ENCODE data around the gene ANAPC2. TPM values are rescaled to one million over a fixed set of nuclear protein-coding genes. Genes with fewer than 3 reads are reported as not detected.

The ANAPC2 gene, protein sequence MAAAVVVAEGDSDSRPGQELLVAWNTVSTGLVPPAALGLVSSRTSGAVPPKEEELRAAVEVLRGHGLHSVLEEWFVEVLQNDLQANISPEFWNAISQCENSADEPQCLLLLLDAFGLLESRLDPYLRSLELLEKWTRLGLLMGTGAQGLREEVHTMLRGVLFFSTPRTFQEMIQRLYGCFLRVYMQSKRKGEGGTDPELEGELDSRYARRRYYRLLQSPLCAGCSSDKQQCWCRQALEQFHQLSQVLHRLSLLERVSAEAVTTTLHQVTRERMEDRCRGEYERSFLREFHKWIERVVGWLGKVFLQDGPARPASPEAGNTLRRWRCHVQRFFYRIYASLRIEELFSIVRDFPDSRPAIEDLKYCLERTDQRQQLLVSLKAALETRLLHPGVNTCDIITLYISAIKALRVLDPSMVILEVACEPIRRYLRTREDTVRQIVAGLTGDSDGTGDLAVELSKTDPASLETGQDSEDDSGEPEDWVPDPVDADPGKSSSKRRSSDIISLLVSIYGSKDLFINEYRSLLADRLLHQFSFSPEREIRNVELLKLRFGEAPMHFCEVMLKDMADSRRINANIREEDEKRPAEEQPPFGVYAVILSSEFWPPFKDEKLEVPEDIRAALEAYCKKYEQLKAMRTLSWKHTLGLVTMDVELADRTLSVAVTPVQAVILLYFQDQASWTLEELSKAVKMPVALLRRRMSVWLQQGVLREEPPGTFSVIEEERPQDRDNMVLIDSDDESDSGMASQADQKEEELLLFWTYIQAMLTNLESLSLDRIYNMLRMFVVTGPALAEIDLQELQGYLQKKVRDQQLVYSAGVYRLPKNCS
- total RNA-seq = 57.4 and 58.7 TPM in 2 replicates

DNA sequence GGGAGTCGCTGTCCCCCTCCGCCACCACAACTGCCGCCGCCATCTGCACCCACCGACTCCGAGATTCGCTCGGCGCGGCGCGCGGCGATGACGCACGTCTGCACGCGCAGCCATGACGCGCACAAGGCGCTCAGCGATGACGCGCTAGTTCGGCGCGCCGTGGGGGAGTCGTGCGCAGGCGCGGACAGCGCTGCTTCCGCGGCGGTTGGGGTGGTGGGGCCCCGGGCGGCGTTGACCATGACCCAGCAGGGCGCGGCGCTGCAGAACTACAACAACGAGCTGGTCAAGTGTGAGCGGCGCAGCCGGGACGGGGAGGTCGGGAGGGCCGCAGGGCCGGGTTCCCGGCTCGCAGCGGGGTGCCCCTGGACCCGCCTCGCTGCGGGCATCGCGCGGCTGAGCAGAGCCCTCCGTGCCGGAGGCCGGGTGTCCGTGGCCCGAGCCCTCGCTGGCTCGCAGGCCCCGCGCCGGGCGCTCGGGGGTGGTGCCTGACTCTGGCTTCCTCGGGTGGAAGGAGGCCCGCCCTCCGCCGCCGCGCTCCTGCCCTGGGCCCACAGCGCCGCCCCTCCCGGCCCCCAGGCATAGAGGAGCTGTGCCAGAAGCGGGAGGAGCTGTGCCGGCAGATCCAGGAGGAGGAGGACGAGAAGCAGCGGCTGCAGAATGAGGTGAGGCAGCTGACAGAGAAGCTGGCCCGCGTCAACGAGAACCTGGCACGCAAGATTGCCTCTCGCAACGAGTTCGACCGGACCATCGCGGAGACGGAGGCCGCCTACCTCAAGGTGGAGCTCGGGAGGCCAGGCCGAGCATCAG lies at the start of gene ANAPC2, which contains the start of gene SSNA1:
ANAPC2 (minus strand) TSS at position 71 of the 807 bp plus-strand sequence; CDS start at position 43, 28 bp downstream.
SSNA1 (plus strand) TSS at position 187 of the 807 bp plus-strand sequence; CDS start at position 238, 51 bp downstream.
- H3K27ac Mint-ChIP-seq = peak within 1 kb of the TSS; percentile 94
- peaks cover 22% of the 10 kb centered on the region for H3K4me1 Mint-ChIP-seq
- intact Hi-C loops (cut with micrococcal nuclease) = loop anchor here (1.0 to 2.0 kb wide), 5 partner anchors 12 to 59 kb away; partner anchors contain the start of genes NDOR1, TMEM203 and TPRN
- no peaks in the 10 kb centered on the region for H3K9me3 Mint-ChIP-seq
- peaks cover 29% of the 10 kb centered on the region for H3K36me3 Mint-ChIP-seq (ENCODE audit: low read depth)
- no peaks in the 10 kb centered on the region for H3K27me3 Mint-ChIP-seq
- peak; percentile 99 for DNase-seq
- H3K4me3 Mint-ChIP-seq = peak within 1 kb of the TSS; percentile 91

DNA sequence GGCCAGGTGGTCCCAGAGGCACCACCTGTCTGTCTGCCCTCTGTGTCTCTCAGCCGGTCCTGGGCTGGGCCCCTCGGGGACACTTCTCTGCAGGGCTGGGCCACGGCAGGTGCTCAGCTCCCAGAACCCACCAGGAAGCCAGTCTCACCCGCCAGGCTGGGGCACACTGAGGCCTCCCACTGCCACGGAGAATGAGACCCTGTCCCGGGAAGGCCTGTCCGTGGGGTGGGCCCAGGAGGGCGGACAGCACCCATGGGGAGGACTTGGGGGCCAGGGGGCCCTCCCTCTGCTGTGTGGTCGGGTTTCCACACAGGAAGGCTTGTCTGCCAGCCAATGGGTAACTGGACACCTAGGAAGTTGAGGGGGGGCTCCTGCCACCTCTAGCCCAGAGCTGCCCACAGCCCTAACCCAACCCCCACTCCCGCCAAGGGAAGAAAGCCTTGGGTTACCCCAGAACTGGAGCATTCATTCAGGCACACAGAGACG lies 48.6 kb upstream of the ANAPC2 start:
- H3K36me3 Mint-ChIP-seq (ENCODE audit: low read depth) = peaks cover 9% of the 10 kb centered on the region

DNA sequence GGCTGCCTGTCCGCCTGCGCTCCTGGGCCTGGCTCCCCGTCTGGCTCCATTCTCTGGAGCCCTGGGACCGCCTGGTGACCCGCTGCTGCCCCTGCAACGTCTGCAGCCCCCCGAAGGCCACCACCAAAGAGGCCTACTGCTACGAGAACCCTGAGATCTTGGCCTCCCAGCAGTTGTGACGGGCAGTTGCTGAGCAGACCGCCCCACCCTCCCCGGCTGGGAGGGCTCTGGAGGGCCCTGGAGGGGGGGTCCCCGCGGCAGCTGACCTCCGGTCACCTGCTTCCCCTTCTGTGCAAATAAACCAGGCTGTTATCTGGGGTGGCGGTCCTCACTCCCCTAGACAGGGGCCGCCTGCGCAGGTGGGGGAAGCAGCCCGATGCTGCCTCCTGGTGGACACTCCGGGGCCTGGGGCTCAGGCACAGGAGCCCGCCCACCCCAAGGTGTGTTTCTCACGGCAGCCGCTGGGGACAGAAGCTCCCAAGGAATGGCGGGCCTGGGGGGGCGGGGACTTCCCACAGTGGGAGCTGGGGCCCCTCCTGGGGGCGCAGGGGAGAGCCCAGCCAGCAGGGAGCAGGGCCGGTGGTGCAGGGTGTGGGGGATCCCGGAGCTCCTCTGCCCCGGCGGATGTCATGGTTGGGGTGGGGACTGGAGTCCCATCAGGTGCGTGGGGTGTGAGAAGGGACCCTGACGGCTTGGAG lies 48.0 kb upstream of the ANAPC2 start:
- H3K27me3 Mint-ChIP-seq = peaks cover 3% of the 10 kb centered on the region
- H3K36me3 Mint-ChIP-seq (ENCODE audit: low read depth) = peaks cover 5% of the 10 kb centered on the region
- DNase-seq = peak; percentile 97
- no peaks in the 10 kb centered on the region for H3K9me3 Mint-ChIP-seq
- peaks cover 7% of the 10 kb centered on the region for H3K4me1 Mint-ChIP-seq
- no peak overlapping the region for H3K4me3 Mint-ChIP-seq
- intact Hi-C loops (cut with micrococcal nuclease) = loop anchor here (2.0 kb wide), 1 partner anchor 48 kb away; the partner anchor contains the start of genes ANAPC2 and SSNA1
- H3K27ac Mint-ChIP-seq = no peak overlapping the region

More for the DNA sequence above, 48.6 kb upstream of the ANAPC2 start:
- DNase-seq = no peak
- Mint-ChIP-seq H3K4me3 (no peak overlapping the region), H3K4me1 (peaks cover 7% of the 10 kb centered on the region), H3K9me3 (no peaks in the 10 kb centered on the region), H3K27ac (no peak overlapping the region), H3K27me3 (peaks cover 3% of the 10 kb centered on the region)
- intact Hi-C loops (cut with micrococcal nuclease) = loop anchor here (2.0 kb wide), 1 partner anchor 48 kb away; the partner anchor contains the start of genes ANAPC2 and SSNA1

GRCh38 chr9:137235424-137236237 lies 47.3 kb upstream of the ANAPC2 start:
- intact Hi-C loops (cut with micrococcal nuclease) = loop anchor here (2.0 kb wide), 1 partner anchor 47 kb away; the partner anchor contains the start of genes ANAPC2 and SSNA1
- H3K27ac Mint-ChIP-seq = no peak overlapping the region
- H3K27me3 Mint-ChIP-seq = peaks cover 2% of the 10 kb centered on the region
- H3K4me3 Mint-ChIP-seq = no peak overlapping the region
- DNase-seq = no peak
- peaks cover 2% of the 10 kb centered on the region for H3K36me3 Mint-ChIP-seq (ENCODE audit: low read depth)
- H3K9me3 Mint-ChIP-seq = no peaks in the 10 kb centered on the region
- H3K4me1 Mint-ChIP-seq = peaks cover 7% of the 10 kb centered on the region

DNA sequence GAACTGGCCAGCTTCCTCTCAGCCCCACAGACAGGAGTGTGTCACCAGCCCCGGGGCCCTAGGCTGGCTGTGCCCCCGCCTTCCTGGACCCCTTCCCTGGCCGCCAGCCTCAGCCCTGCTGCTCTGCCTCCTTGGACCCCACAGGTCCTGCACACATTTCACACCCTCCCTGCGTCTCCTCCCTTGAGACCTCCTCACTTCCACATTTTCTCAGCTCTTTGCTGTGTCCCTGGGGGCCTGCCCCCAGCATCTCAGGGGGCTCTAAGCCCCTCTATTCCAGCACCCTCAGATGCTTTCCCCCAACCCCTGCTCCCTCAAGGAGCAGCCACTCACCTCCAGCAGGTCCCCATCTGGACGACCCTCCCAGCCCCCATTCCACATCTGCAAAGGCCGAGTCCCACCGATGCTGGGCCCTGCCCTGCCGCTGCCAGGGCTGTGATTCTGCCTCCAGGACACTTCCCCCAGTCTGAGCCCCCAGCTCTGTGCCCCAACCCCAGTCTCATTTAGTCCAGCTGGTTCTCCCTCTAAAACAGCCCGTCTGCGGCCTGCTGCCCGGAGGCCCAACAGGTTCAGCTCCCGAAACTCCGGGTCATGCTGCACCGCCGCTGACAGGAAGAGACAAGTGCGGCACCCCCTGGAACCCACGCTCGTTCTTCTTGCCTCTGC lies 46.5 kb upstream of the ANAPC2 start:
- no peaks in the 10 kb centered on the region for H3K9me3 Mint-ChIP-seq
- no peak overlapping the region for H3K4me3 Mint-ChIP-seq
- peaks cover 2% of the 10 kb centered on the region for H3K36me3 Mint-ChIP-seq (ENCODE audit: low read depth)
- DNase-seq = no peak
- intact Hi-C loops (cut with micrococcal nuclease) = no loop called here
- no peak overlapping the region for H3K27ac Mint-ChIP-seq
- peaks cover 7% of the 10 kb centered on the region for H3K4me1 Mint-ChIP-seq
- H3K27me3 Mint-ChIP-seq = peaks cover 2% of the 10 kb centered on the region

- peaks cover 2% of the 10 kb centered on the region for H3K36me3 Mint-ChIP-seq (ENCODE audit: low read depth)
- peaks cover 7% of the 10 kb centered on the region for H3K4me1 Mint-ChIP-seq
- no peaks in the 10 kb centered on the region for H3K9me3 Mint-ChIP-seq
- no peak overlapping the region for H3K4me3 Mint-ChIP-seq
- H3K27me3 Mint-ChIP-seq = peaks cover 2% of the 10 kb centered on the region
- no peak for DNase-seq
- H3K27ac Mint-ChIP-seq = no peak overlapping the region
- intact Hi-C loops (cut with micrococcal nuclease) = no loop called here
Measured at GRCh38 chr9:137234055-137234697, 45.8 kb upstream of the ANAPC2 start.

GRCh38 chr9:137233143-137233980 lies 45.0 kb upstream of the ANAPC2 start:
- Mint-ChIP-seq H3K36me3 (ENCODE audit: low read depth) (no peaks in the 10 kb centered on the region), H3K9me3 (no peaks in the 10 kb centered on the region), H3K27me3 (peaks cover 2% of the 10 kb centered on the region), H3K27ac (no peak overlapping the region), H3K4me1 (peaks cover 2% of the 10 kb centered on the region), H3K4me3 (no peak overlapping the region)
- intact Hi-C loops (cut with micrococcal nuclease) = no loop called here
- DNase-seq = no peak

- no peak for DNase-seq
- H3K4me3 Mint-ChIP-seq = no peak overlapping the region
- H3K27ac Mint-ChIP-seq = no peak overlapping the region
- no peaks in the 10 kb centered on the region for H3K36me3 Mint-ChIP-seq (ENCODE audit: low read depth)
- H3K9me3 Mint-ChIP-seq = no peaks in the 10 kb centered on the region
- H3K27me3 Mint-ChIP-seq = peaks cover 3% of the 10 kb centered on the region
- peaks cover 2% of the 10 kb centered on the region for H3K4me1 Mint-ChIP-seq
- intact Hi-C loops (cut with micrococcal nuclease) = no loop called here
Measured at GRCh38 chr9:137232510-137232909, 44.1 kb upstream of the ANAPC2 start.

- Mint-ChIP-seq H3K4me3 (no peak overlapping the region), H3K9me3 (no peaks in the 10 kb centered on the region)
- intact Hi-C loops (cut with micrococcal nuclease) = no loop called here
Measured at GRCh38 chr9:137232101-137232500, 43.7 kb upstream of the ANAPC2 start.

GRCh38 chr9:137231372-137232039 lies 43.1 kb upstream of the ANAPC2 start:
- peaks cover 3% of the 10 kb centered on the region for H3K4me1 Mint-ChIP-seq
- H3K4me3 Mint-ChIP-seq = no peak overlapping the region
- no peaks in the 10 kb centered on the region for H3K9me3 Mint-ChIP-seq
- no peak overlapping the region for H3K27ac Mint-ChIP-seq
- H3K36me3 Mint-ChIP-seq (ENCODE audit: low read depth) = no peaks in the 10 kb centered on the region
- intact Hi-C loops (cut with micrococcal nuclease) = no loop called here
- H3K27me3 Mint-ChIP-seq = peaks cover 3% of the 10 kb centered on the region
- DNase-seq = no peak

More at GRCh38 chr9:137232101-137232500, 43.7 kb upstream of the ANAPC2 start:
- Mint-ChIP-seq H3K4me1 (peaks cover 3% of the 10 kb centered on the region), H3K27ac (no peak overlapping the region), H3K36me3 (ENCODE audit: low read depth) (no peaks in the 10 kb centered on the region), H3K27me3 (peaks cover 3% of the 10 kb centered on the region)
- no peak for DNase-seq

Measured in activated CD4-positive, alpha-beta T cell treated with anti-CD3 and anti-CD28 coated beads, Interleukin-2, amount 10 ng/mL, durations not matched to agents 24 days and 14 days (primary cell).